ENCODE measurements around the gene TUBA1C. TPM values are rescaled to one million over a fixed set of nuclear protein-coding genes. Genes with fewer than 3 reads are reported as not detected.

TUBA1C gene
- polyA plus RNA-seq, 2 donors: 299 to 1,124 TPM

- H3K4me3 ChIP-seq (ENCODE audit: low read depth in 1 of 2, low read length in 2 of 2): peak overlapping the region; percentile 67 to 74
- 8 to 10% methylated on average over 19 of the region's 19 CpGs for WGBS, 2 donors
- H3K27ac ChIP-seq (ENCODE audit: low read depth in 2 of 2, low read length in 1 of 2): no peak overlapping the region
- no peaks in the 10 kb centered on the region for H3K9me3 ChIP-seq (ENCODE audit: control insufficient read depth in 2 of 2, insufficient read depth in 1 of 2, low read depth in 1 of 2, low read length in 1 of 2)
- peaks cover 0 to 6% of the 10 kb centered on the region in 2 donors for H3K4me1 ChIP-seq (ENCODE audit: control insufficient read depth in 2 of 2, insufficient read depth in 2 of 2, low read length in 1 of 2)
- no peaks in the 10 kb centered on the region for H3K27me3 ChIP-seq (ENCODE audit: control insufficient read depth in 1 of 2, insufficient read depth in 2 of 2, low read length in 2 of 2)
- H3K36me3 ChIP-seq (ENCODE audit: control insufficient read depth in 2 of 2, insufficient read depth in 2 of 2, low read length in 1 of 2): no peaks in the 10 kb centered on the region
Measured at GRCh38 chr12:49323524-49324097, 58.7 kb downstream of the TUBA1C start.

Other genes with a start within 250 kb of the TUBA1C start
- gene PRKAG1, start 246.3 kb upstream of the TUBA1C start, polyA plus RNA-seq: 10 to 100 TPM; 52.5 to 54.7 TPM
- gene KMT2D, start 204.3 kb upstream of the TUBA1C start, polyA plus RNA-seq: 10 to 100 TPM; 13.2 to 46.6 TPM
- gene RHEBL1, start 195.1 kb upstream of the TUBA1C start, polyA plus RNA-seq: under 1 TPM; 0.24 to 0.39 TPM
- under 1 TPM; 0.06 to 0.21 TPM for gene DHH, start 170.3 kb upstream of the TUBA1C start, polyA plus RNA-seq
- 10 to 100 TPM; 28.3 to 36.2 TPM for gene LMBR1L, start 154.2 kb upstream of the TUBA1C start, polyA plus RNA-seq
- 100 to 1,000 TPM; 255 to 693 TPM for gene TUBA1B, start 133.7 kb upstream of the TUBA1C start, polyA plus RNA-seq
- gene TUBA1A, start 76.0 kb upstream of the TUBA1C start, polyA plus RNA-seq: 10 to 100 TPM; 19.6 to 74.9 TPM
- under 1 TPM; 0.28 to 0.45 TPM for gene PRPH, start 30.1 kb downstream of the TUBA1C start, polyA plus RNA-seq
- gene TROAP, start 58.2 kb downstream of the TUBA1C start, polyA plus RNA-seq: 10 to 100 TPM; 14.0 to 23.6 TPM
- not detected for gene C1QL4, start 72.1 kb downstream of the TUBA1C start, polyA plus RNA-seq
- gene DNAJC22, start 81.8 kb downstream of the TUBA1C start, polyA plus RNA-seq: under 1 TPM; 0.02 TPM
- 1 to 10 TPM; 4.8 to 5.3 TPM for gene SPATS2, start 102.4 kb downstream of the TUBA1C start, polyA plus RNA-seq